Mucosa of stomach (tissue), 1 donor: Measurements from ENCODE around the gene CACTIN.
"Not testable (repeated sequence)": the region's sequence is repeated elsewhere in the genome, so short reads cannot be mapped to it uniquely, and the experiment has no call there.

Source experiments
- H3K27me3 ChIP-seq: one replicate; pipeline ENCODE4 v1.7.0; 2013; ENCODE audit warnings: mild to moderate bottlenecking, low read length; ENCODE audit not compliant: control insufficient read depth, insufficient read depth
- H3K36me3 ChIP-seq: one replicate; pipeline ENCODE4 v1.7.0; 2013; ENCODE audit warnings: low read length; ENCODE audit not compliant: control insufficient read depth, insufficient read depth
- H3K4me1 ChIP-seq: one replicate; pipeline ENCODE4 v1.7.0; 2013; ENCODE audit warnings: mild to moderate bottlenecking, low read length; ENCODE audit not compliant: control insufficient read depth, insufficient read depth
- H3K4me3 ChIP-seq: one replicate; pipeline ENCODE4 v1.7.0; 2013; ENCODE audit warnings: low read length
- H3K9ac ChIP-seq: one replicate; pipeline ENCODE4 v1.7.0; 2013; ENCODE audit warnings: mild to moderate bottlenecking, low read length, moderate library complexity
- H3K9me3 ChIP-seq: one replicate; pipeline ENCODE4 v1.7.0; 2013; ENCODE audit warnings: mild to moderate bottlenecking, low read length, moderate library complexity; ENCODE audit not compliant: control insufficient read depth
- donor health status: Pancreatic carcinoma.

CACTIN gene

GRCh38 chr19:3639479-3639878, 12.9 kb upstream of the CACTIN start:
- H3K27me3 ChIP-seq, result no peaks in the 10 kb centered on the region
- no peaks in the 10 kb centered on the region for H3K4me1 ChIP-seq
- no peak overlapping the region for H3K9ac ChIP-seq
- no peak overlapping the region for H3K4me3 ChIP-seq
- H3K9me3 ChIP-seq, result no peaks in the 10 kb centered on the region
- H3K36me3 ChIP-seq, result no peaks in the 10 kb centered on the region

- no peaks in the 10 kb centered on the region for H3K36me3 ChIP-seq
- no peaks in the 10 kb centered on the region for H3K27me3 ChIP-seq
- no peaks in the 10 kb centered on the region for H3K9me3 ChIP-seq
- no peak overlapping the region for H3K9ac ChIP-seq
- no peaks in the 10 kb centered on the region for H3K4me1 ChIP-seq
- no peak overlapping the region for H3K4me3 ChIP-seq
Observed at GRCh38 chr19:3638208-3639193, 11.9 kb upstream of the CACTIN start.

- Histone ChIP-seq H3K27me3 (no peaks in the 10 kb centered on the region), H3K9ac (no peak overlapping the region), H3K36me3 (no peaks in the 10 kb centered on the region), H3K9me3 (no peaks in the 10 kb centered on the region), H3K4me1 (no peaks in the 10 kb centered on the region), H3K4me3 (no peak overlapping the region)
Observed at GRCh38 chr19:3637621-3638020, 11.0 kb upstream of the CACTIN start.

GRCh38 chr19:3636962-3637361, 10.4 kb upstream of the CACTIN start:
- H3K36me3 ChIP-seq, result no peaks in the 10 kb centered on the region
- no peaks in the 10 kb centered on the region for H3K4me1 ChIP-seq

GRCh38 chr19:3636506-3636905, 9.9 kb upstream of the CACTIN start:
- Histone ChIP-seq H3K9ac (no peak overlapping the region), H3K9me3 (no peaks in the 10 kb centered on the region), H3K4me3 (no peak overlapping the region), H3K36me3 (no peaks in the 10 kb centered on the region), H3K4me1 (no peaks in the 10 kb centered on the region), H3K27me3 (no peaks in the 10 kb centered on the region)

More at GRCh38 chr19:3636962-3637361, 10.4 kb upstream of the CACTIN start:
- H3K4me3 ChIP-seq, result no peak overlapping the region
- no peak overlapping the region for H3K9ac ChIP-seq
- no peaks in the 10 kb centered on the region for H3K9me3 ChIP-seq
- H3K27me3 ChIP-seq, result no peaks in the 10 kb centered on the region

- H3K36me3 ChIP-seq, result no peaks in the 10 kb centered on the region
- no peaks in the 10 kb centered on the region for H3K27me3 ChIP-seq
- H3K9ac ChIP-seq, result no peak overlapping the region
Observed at GRCh38 chr19:3634496-3635045, 8.0 kb upstream of the CACTIN start.

GRCh38 chr19:3633559-3633988, 7.0 kb upstream of the CACTIN start:
- no peaks in the 10 kb centered on the region for H3K27me3 ChIP-seq
- H3K4me1 ChIP-seq, result no peaks in the 10 kb centered on the region
- no peaks in the 10 kb centered on the region for H3K36me3 ChIP-seq
- no peak overlapping the region for H3K9ac ChIP-seq
- H3K4me3 ChIP-seq, result no peak overlapping the region
- H3K9me3 ChIP-seq, result no peaks in the 10 kb centered on the region

More at GRCh38 chr19:3634496-3635045, 8.0 kb upstream of the CACTIN start:
- H3K9me3 ChIP-seq, result no peaks in the 10 kb centered on the region
- H3K4me1 ChIP-seq, result no peaks in the 10 kb centered on the region
- H3K4me3 ChIP-seq, result no peak overlapping the region

GRCh38 chr19:3632739-3633558, 6.4 kb upstream of the CACTIN start:
- no peak overlapping the region for H3K4me3 ChIP-seq
- H3K27me3 ChIP-seq, result no peaks in the 10 kb centered on the region
- H3K9ac ChIP-seq, result no peak overlapping the region
- H3K36me3 ChIP-seq, result no peaks in the 10 kb centered on the region
- no peaks in the 10 kb centered on the region for H3K4me1 ChIP-seq
- H3K9me3 ChIP-seq, result no peaks in the 10 kb centered on the region

GRCh38 chr19:3632098-3632497, 5.5 kb upstream of the CACTIN start:
- Histone ChIP-seq H3K9ac (no peak overlapping the region), H3K4me1 (no peaks in the 10 kb centered on the region), H3K36me3 (no peaks in the 10 kb centered on the region), H3K27me3 (no peaks in the 10 kb centered on the region), H3K9me3 (no peaks in the 10 kb centered on the region), H3K4me3 (no peak overlapping the region)

- Histone ChIP-seq H3K4me1 (no peaks in the 10 kb centered on the region), H3K36me3 (no peaks in the 10 kb centered on the region), H3K9me3 (no peaks in the 10 kb centered on the region), H3K9ac (no peak overlapping the region), H3K4me3 (no peak overlapping the region), H3K27me3 (no peaks in the 10 kb centered on the region)
Observed at GRCh38 chr19:3631053-3631861, 4.7 kb upstream of the CACTIN start.

- not testable (repeated sequence) for H3K36me3 ChIP-seq, H3K9me3 ChIP-seq, H3K4me3 ChIP-seq, H3K27me3 ChIP-seq, H3K9ac ChIP-seq
- peaks cover 13% of the 10 kb centered on the region for H3K4me1 ChIP-seq
Observed at GRCh38 chr19:3628766-3629165, 2.2 kb upstream of the CACTIN start.
